Daoy (cell line): ENCODE data around the gene SLC25A29. TPM values are rescaled to one million over a fixed set of nuclear protein-coding genes. Genes with fewer than 3 reads are reported as not detected.

Experiments used
- DNase-seq: peaks from one replicate; pipeline ENCODE4 v3.0.0-alpha.2; 2015; ENCODE audit warnings: low read depth
- total RNA-seq: library from RNA; depleted of rRNA; stranded (reverse); fragments of >200 nt; shearing (Covaris generic); gene quantifications from 2 replicates; pipeline ENCODE4 v1.2.3, GENCODE V29; 2014

SLC25A29 gene
- total RNA-seq, 1 experiment from 2014 or later: 34.7 TPM

GRCh38 chr14:100281286-100282082, 24.8 kb downstream of the SLC25A29 start:
- peak; percentile 13 for DNase-seq

GRCh38 chr14:100279563-100279962, 26.7 kb downstream of the SLC25A29 start:
- no peak for DNase-seq

DNA sequence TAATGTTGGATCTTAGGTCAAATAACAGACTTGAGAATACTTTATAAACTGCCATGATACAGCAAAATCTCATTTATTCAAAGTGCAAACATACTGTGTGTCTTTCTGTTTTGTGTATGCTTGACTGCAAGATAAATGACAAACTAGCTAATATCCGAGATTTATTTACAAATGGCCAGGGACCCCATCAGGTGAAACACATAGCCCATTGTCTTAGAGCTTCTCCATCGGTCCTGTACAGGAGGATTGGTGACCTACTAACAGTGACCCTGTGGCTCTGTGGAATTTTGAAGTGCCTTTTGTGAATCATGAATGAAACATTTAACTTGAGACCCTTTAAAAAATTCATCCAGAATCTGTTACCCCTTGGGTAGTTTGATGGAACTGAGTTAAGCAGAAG, 27.1 kb downstream of the SLC25A29 start:
- DNase-seq: no peak

- DNase-seq: peak; percentile 77
Measured at GRCh38 chr14:100278702-100279101, 27.5 kb downstream of the SLC25A29 start.

GRCh38 chr14:100275214-100275613, 31.0 kb downstream of the SLC25A29 start:
- no peak for DNase-seq

DNA sequence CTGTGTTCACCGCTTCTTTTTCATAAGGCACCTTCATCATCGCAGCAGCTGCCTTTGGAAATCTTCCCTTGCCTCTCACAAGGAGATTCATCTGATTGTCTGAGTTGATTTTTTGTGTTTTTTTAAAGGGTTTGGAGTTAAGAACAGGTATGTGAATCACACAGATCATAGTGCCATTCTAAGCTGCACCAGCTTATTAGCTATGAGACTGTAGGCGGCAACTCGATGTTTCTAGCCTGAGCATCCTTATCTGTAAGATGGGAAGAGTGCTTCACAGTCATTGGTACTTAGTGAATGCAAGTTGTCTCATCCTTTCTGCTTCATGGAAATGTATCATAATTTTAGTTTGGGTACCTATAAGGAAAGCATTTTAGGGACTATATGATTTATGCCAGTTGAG, 32.0 kb downstream of the SLC25A29 start:
- no peak for DNase-seq

- peak; percentile 21 for DNase-seq
Measured at GRCh38 chr14:100271247-100271939, 34.9 kb downstream of the SLC25A29 start.

DNA sequence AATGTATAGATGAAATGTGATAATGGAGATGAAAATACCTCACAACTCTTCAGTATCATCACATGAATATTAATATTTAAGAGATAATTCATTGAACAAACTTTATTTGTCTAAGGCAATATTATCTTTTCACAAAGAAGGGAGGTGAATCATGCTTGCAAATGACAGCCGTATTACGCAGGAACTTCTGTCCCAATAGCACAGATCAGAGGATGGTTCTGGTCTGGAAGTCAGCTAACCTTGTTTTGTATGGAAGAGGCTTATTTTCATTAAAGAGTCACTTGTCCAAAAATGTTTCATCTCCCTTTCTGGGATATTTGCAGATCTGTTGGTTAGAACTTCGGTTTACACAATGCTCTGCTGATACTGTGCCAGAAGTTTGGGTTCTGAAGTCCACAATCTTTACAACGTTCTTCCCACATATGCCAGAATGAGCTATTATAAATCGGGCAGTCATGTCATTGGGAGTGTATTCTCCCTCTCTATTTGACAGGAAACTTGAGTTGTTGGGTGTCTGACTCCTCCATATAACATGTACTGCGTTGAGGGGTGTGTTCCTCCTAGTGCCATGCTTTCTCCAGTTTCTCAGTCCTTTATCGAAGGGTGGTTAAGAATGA, 37.5 kb downstream of the SLC25A29 start:
- DNase-seq: no peak

DNA sequence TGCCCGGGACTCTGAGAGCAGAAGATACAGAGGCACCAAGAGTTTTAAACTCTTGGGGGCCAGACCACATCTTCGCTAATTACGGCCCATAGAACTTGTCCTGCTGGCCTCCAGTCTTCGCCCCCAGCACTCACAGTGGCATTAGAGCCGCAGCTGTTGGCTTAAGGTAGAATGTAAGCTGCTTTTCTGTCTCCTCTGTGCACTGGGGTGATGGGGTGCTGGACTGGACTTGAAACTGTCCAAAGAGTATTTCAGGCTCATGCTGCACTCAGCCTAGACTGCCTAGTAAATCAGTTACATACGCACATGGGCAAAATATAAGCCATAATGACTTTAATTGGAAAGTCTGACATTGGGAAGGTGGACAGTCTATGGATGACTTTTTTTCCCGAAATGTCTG, 38.3 kb downstream of the SLC25A29 start:
- DNase-seq: no peak

- no peak for DNase-seq
Measured at GRCh38 chr14:100263141-100263540, 43.1 kb downstream of the SLC25A29 start.

GRCh38 chr14:100262545-100262944, 43.7 kb downstream of the SLC25A29 start:
- no peak for DNase-seq

- no peak for DNase-seq
Measured at GRCh38 chr14:100261621-100262020, 44.6 kb downstream of the SLC25A29 start.

GRCh38 chr14:100256339-100256895, 49.8 kb downstream of the SLC25A29 start:
- no peak for DNase-seq

- no peak for DNase-seq
Measured at GRCh38 chr14:100252684-100253083, 53.6 kb downstream of the SLC25A29 start.

- DNase-seq: no peak
Measured at GRCh38 chr14:100250732-100251465, 55.3 kb downstream of the SLC25A29 start.

GRCh38 chr14:100246809-100247428, 59.3 kb downstream of the SLC25A29 start:
- peak; percentile 44 for DNase-seq

- no peak for DNase-seq
Measured at GRCh38 chr14:100243020-100243419, 63.2 kb downstream of the SLC25A29 start.

- no peak for DNase-seq
Measured at GRCh38 chr14:100241279-100241678, 65.0 kb downstream of the SLC25A29 start.
